GM23338 (cell line): Measurements from ENCODE around the gene PICALM. TPM values are rescaled to one million over a fixed set of nuclear protein-coding genes. Genes with fewer than 3 reads are reported as not detected.

ENCODE experiments used
- ATAC-seq: fragments of 200-7000 bp; cut with Tn5 transposase; 3 replicates; pipeline ENCODE4 v1.9.1; 2020
- DNase-seq: peaks from one replicate; pipeline ENCODE4 v3.0.0-alpha.2; 2015; ENCODE audit warnings: low spot score
- H2AFZ ChIP-seq: fragments of 200-600 bp; sonication (generic); 2 replicates; pipeline ENCODE4 v1.8.0; 2016; ENCODE audit warnings: antibody characterized with exemption, mild to moderate bottlenecking, moderate library complexity
- H3F3A ChIP-seq: fragments of 200-600 bp; sonication (generic); replicated peaks from 2 replicates; pipeline ENCODE4 v1.8.0; 2017; ENCODE audit warnings: antibody characterized with exemption, mixed run types, low read depth
- H3K27ac ChIP-seq: fragments of 200-600 bp; sonication (generic); 2 replicates; pipeline ENCODE4 v1.6.1; 2016; ENCODE audit warnings: low read depth
- H3K27me3 ChIP-seq: fragments of 200-600 bp; sonication (generic); 2 replicates; pipeline ENCODE4 v1.8.0; 2016; ENCODE audit warnings: mild to moderate bottlenecking, mixed run types, moderate library complexity; ENCODE audit not compliant: insufficient read depth
- H3K36me3 ChIP-seq: fragments of 200-600 bp; sonication (generic); 2 replicates; pipeline ENCODE4 v1.8.0; 2016; ENCODE audit warnings: mild to moderate bottlenecking; ENCODE audit not compliant: insufficient read depth
- H3K4me1 ChIP-seq: fragments of 200-600 bp; sonication (generic); 2 replicates; pipeline ENCODE4 v1.8.0; 2016; ENCODE audit warnings: mild to moderate bottlenecking, moderate library complexity; ENCODE audit not compliant: insufficient read depth
- H3K4me2 ChIP-seq: fragments of 200-600 bp; sonication (generic); 2 replicates; pipeline ENCODE4 v1.7.1; 2017; ENCODE audit warnings: mixed run types
- H3K4me3 ChIP-seq: fragments of 200-600 bp; sonication (generic); 2 replicates; pipeline ENCODE4 v1.6.1; 2016; ENCODE audit warnings: mixed run types
- H3K79me2 ChIP-seq: fragments of 200-600 bp; sonication (generic); replicated peaks from 2 replicates; pipeline ENCODE4 v1.8.0; 2017; ENCODE audit warnings: mild to moderate bottlenecking; ENCODE audit not compliant: insufficient read depth
- H3K9me2 ChIP-seq: fragments of 200-600 bp; sonication (generic); 2 replicates; pipeline ENCODE4 v1.8.0; 2017; ENCODE audit not compliant: insufficient read depth
- H4K20me1 ChIP-seq: fragments of 200-600 bp; sonication (generic); replicated peaks from 2 replicates; pipeline ENCODE4 v1.8.0; 2017; ENCODE audit warnings: mild to moderate bottlenecking; ENCODE audit not compliant: insufficient read depth
- H3K27ac Mint-ChIP-seq: 2 replicates; pipeline ENCODE4 v1.8.0; 2020; ENCODE audit warnings: inconsistent platforms, mild to moderate bottlenecking, moderate library complexity, mixed read lengths
- H3K27me3 Mint-ChIP-seq: 3 replicates; pipeline ENCODE4 v1.8.0; 2022; ENCODE audit warnings: low read depth, mild to moderate bottlenecking, moderate library complexity, mixed read lengths, inconsistent platforms; ENCODE audit not compliant: insufficient read depth, poor library complexity
- H3K36me3 Mint-ChIP-seq: 3 replicates; pipeline ENCODE4 v1.8.0; 2021; ENCODE audit warnings: low read depth, mild to moderate bottlenecking, inconsistent platforms, moderate library complexity, mixed read lengths
- H3K4me1 Mint-ChIP-seq: 3 replicates; pipeline ENCODE4 v1.8.0; 2020; ENCODE audit warnings: mild to moderate bottlenecking, inconsistent platforms, mixed read lengths
- H3K4me3 Mint-ChIP-seq: 3 replicates; pipeline ENCODE4 v1.8.0; 2021; ENCODE audit warnings: moderate library complexity, mild to moderate bottlenecking, inconsistent platforms, mixed read lengths
- H3K9me3 Mint-ChIP-seq: 3 replicates; pipeline ENCODE4 v1.8.0; 2020; ENCODE audit warnings: moderate library complexity, mild to moderate bottlenecking, inconsistent platforms, mixed read lengths
- CTCF ChIP-seq, 2 experiments: fragments of 200-600 bp in 1 of 2; sonication (generic) in 1 of 2; conservative IDR thresholded peaks; 2 replicates each; pipeline versions ENCODE4 v1.5.1 to v1.6.1; 2016 to 2017; ENCODE audit warnings: antibody characterized with exemption in 2 of 2, low read depth in 2 of 2, mild to moderate bottlenecking in 2 of 2, moderate library complexity in 1 of 2
- EZH2 ChIP-seq: fragments of 200-600 bp; sonication (generic); IDR thresholded peaks from one replicate; pipeline ENCODE4 v1.8.0; 2017; ENCODE audit warnings: antibody characterized with exemption, mild to moderate bottlenecking, low read depth; ENCODE audit not compliant: unreplicated experiment
- EZH2phosphoT487 ChIP-seq: fragments of 200-600 bp; sonication (generic); IDR thresholded peaks from one replicate; pipeline ENCODE4 v1.8.1; 2018; ENCODE audit warnings: antibody characterized with exemption; ENCODE audit not compliant: unreplicated experiment
- JUNB ChIP-seq: IDR thresholded peaks from one replicate; pipeline ENCODE4 v1.6.1; 2016; ENCODE audit warnings: antibody characterized with exemption; ENCODE audit not compliant: unreplicated experiment
- NANOG ChIP-seq: IDR thresholded peaks from 2 replicates; pipeline ENCODE4 v1.6.1; 2016; ENCODE audit warnings: antibody characterized with exemption, borderline replicate concordance
- POLR2AphosphoS5 ChIP-seq: IDR thresholded peaks from 2 replicates; pipeline ENCODE4 v1.6.1; 2016; ENCODE audit warnings: antibody characterized with exemption, low read depth
- REST ChIP-seq: IDR thresholded peaks from one replicate; pipeline ENCODE4 v1.6.1; 2018; ENCODE audit warnings: antibody characterized with exemption; ENCODE audit not compliant: unreplicated experiment
- STAT1 ChIP-seq: IDR thresholded peaks from one replicate; pipeline ENCODE4 v1.6.1; 2016; ENCODE audit warnings: antibody characterized with exemption; ENCODE audit not compliant: unreplicated experiment
- ZNF114 ChIP-seq: fragments of 250-450 bp; sonication (Bioruptor Pico); IDR thresholded peaks from 2 replicates; pipeline ENCODE4 v1.5.0; 2020; ENCODE audit warnings: mild to moderate bottlenecking, moderate library complexity
- ZNF331 ChIP-seq: fragments of 250-450 bp; sonication (Bioruptor Pico); IDR thresholded peaks from 2 replicates; pipeline ENCODE4 v1.5.0; 2020; ENCODE audit warnings: low read depth, mild to moderate bottlenecking, moderate library complexity
- ZNF462 ChIP-seq: fragments of 250-450 bp; sonication (Bioruptor Pico); IDR thresholded peaks from 2 replicates; pipeline ENCODE4 v1.5.0; 2020; ENCODE audit warnings: mild to moderate bottlenecking, moderate library complexity
- polyA plus RNA-seq: library from polyadenylated mRNA; unstranded; fragments of >200 nt; fragmentation: Nextera tagmentation; extraction: Ambion mirVana; gene quantifications from 2 replicates; pipeline ENCODE4 v1.2.1, GENCODE V29; 2016
- total RNA-seq: library from RNA; depleted of rRNA; stranded (reverse); fragments of >200 nt; shearing (Covaris generic); gene quantifications from 2 replicates; pipeline ENCODE4 v1.2.3, GENCODE V29; 2014

Gene PICALM
- total and polyA plus RNA-seq, 2 experiments from 2014 or later: 27.9 to 134 TPM

GRCh38 chr11:86108191-86108590, 39.3 kb upstream of the PICALM start:
- H2AFZ ChIP-seq: no peak overlapping the region
- TF ChIP-seq REST: no peak
- no peak for TF ChIP-seq STAT1
- no peaks in the 10 kb centered on the region for H3K27me3 ChIP-seq
- H3K4me1 ChIP-seq: no peaks in the 10 kb centered on the region
- H3K4me3 Mint-ChIP-seq: no peak overlapping the region
- no peaks in the 10 kb centered on the region for H3K36me3 ChIP-seq
- H3K27ac Mint-ChIP-seq: no peak overlapping the region
- no peaks in the 10 kb centered on the region for H3F3A ChIP-seq
- H3K4me2 ChIP-seq: no peak overlapping the region
- H3K79me2 ChIP-seq: no peaks in the 10 kb centered on the region
- peaks cover 17% of the 10 kb centered on the region for H3K9me3 Mint-ChIP-seq
- H3K36me3 Mint-ChIP-seq: peaks cover 11% of the 10 kb centered on the region
- no peaks in the 10 kb centered on the region for H3K27me3 Mint-ChIP-seq
- no peak for ATAC-seq
- no peaks in the 10 kb centered on the region for H4K20me1 ChIP-seq
- no peak for DNase-seq
- no peak overlapping the region for H3K4me3 ChIP-seq
- no peaks in the 10 kb centered on the region for H3K4me1 Mint-ChIP-seq
- H3K9me2 ChIP-seq: no peaks in the 10 kb centered on the region
- H3K27ac ChIP-seq: no peak overlapping the region

- Histone ChIP-seq H3F3A (no peaks in the 10 kb centered on the region), H3K36me3 (no peaks in the 10 kb centered on the region), H3K9me2 (no peaks in the 10 kb centered on the region), H3K4me3 (no peak overlapping the region), H2AFZ (no peak overlapping the region), H3K27ac (no peak overlapping the region), H3K79me2 (no peaks in the 10 kb centered on the region), H4K20me1 (no peaks in the 10 kb centered on the region), H3K4me2 (no peak overlapping the region), H3K4me1 (no peaks in the 10 kb centered on the region), H3K27me3 (no peaks in the 10 kb centered on the region)
- no peak overlapping the region for H3K4me3 Mint-ChIP-seq
- H3K27ac Mint-ChIP-seq: no peak overlapping the region
- H3K27me3 Mint-ChIP-seq: no peaks in the 10 kb centered on the region
- ATAC-seq (no peak), DNase-seq (no peak)
- H3K4me1 Mint-ChIP-seq: no peaks in the 10 kb centered on the region
- H3K9me3 Mint-ChIP-seq: peaks cover 13% of the 10 kb centered on the region
- peaks cover 8% of the 10 kb centered on the region for H3K36me3 Mint-ChIP-seq
- TF ChIP-seq STAT1 (no peak), EZH2 (no peak), CTCF (conservative IDR thresholded peaks at IDR 0.05; ENCODE audit: low read depth in 2 of 2) (no peak), EZH2phosphoT487 (no peak), ZNF462 (no peak), POLR2AphosphoS5 (no peak), ZNF114 (CRISPR knock-in tag) (no peak), NANOG (no peak), JUNB (no peak), ZNF331 (no peak)
Observed at GRCh38 chr11:86106916-86107315, 38.0 kb upstream of the PICALM start.
